Inflammatory macrophage treated with lipopolysaccharide for 1 hour (primary cell): ENCODE measurements around the gene ZNF532.
A peak's percentile ranks its signal among the peaks of the same experiment; 100 is the strongest.

Source experiments
- DNase-seq, 2 donors: peaks; one replicate each; pipeline ENCODE4 v3.0.0-alpha.2; 2020 to 2022

Gene ZNF532

DNA sequence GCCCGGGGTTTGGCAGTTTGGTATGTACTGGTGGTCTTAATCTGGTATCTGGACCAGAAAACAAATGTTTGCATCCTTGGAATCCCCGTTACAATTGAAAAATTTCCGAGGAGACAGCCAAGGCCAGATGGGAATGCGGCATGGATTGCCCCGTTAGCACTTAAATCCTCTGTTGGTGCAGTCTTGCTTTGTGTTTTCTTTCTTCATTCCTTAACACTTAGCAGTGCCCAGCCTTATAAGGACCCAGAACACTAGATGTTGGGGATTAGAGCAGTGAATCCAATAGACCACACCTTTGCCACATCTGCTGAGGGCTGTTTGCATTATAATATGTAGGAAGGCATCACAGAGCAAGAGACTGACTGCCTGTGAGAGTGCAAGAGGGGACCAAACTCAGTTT is 12.8 kb upstream of the ZNF532 start:
- no peak for DNase-seq

DNA sequence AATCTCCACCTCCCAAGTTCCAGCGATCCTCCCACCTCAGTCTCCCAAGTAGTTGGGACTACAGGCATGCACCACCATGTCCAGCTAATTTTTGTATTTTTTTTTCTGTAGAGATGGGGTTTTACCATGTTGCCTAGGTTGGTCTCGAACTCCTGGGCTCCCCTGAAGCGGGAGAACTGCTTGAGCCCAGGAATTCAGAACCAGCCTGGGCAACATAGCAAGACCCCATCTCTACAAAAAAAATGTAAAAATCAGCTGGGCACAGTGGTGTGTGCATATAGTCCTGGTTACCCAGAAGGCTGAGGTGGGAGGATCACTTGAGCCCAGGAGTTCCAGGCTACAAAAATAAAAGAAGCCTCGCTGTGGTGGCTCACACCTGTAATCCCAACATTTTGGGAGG is 12.0 kb upstream of the ZNF532 start:
- DNase-seq, result no peak

DNA sequence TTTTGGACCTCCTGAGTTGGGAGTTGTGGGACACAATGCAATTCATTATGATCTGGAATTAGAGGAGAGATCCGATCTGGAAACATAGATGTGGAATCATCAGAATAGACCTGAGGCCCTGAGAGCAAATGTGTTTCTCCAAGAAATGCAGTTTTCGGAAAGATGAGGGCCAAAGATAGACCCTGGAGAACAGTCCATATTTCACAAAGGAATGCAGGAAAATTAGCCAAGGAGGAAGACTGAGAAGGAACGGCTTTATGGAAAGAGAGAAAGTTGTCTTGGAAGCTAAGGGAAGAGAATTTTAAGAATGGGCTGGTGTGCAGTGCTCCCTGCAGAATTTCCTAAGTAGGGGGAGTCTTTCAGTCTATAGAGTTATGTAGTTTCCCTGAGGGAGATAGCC is 11.1 kb upstream of the ZNF532 start:
- no peak for DNase-seq

DNA sequence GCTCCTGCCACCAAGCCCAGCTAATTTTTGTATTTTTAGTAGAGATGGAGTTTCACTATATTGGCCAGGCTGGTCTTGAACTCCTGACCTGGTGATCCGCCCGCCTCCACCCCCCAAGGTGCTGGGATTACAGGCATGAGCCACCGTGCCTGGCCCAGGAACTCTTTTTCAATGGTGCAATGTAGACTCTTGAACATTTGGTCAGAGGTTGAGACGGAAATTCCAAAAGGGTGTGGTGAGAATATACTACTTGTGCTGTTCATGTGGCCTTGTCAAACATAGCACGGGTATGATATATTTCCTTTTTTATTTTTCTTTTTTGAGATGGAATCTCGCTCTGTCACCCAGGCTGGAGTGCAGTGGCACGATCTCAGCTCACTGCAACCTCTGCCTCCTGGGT is 9.2 kb upstream of the ZNF532 start:
- peak; percentile 47 to 55 for DNase-seq

DNA sequence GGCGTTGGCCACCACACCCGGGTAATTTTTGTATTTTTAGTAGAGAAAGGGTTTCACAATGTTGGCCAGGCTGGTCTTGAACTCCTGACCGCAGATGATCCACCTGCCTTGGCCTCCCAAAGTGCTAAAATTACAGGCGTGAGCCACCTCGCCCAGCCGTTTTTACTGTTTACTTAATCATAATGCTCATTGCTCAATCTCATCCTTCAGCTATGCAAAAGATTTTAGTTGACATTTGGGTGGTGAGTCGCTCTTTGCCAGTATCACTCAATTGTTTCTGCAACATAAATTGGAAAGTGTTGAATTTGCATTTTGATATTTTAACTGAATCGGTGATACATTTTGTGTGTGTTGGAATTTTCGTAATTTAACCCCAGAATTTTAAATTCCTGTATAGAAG is 7.8 kb upstream of the ZNF532 start:
- DNase-seq, result peak; percentile 49 to 55

DNA sequence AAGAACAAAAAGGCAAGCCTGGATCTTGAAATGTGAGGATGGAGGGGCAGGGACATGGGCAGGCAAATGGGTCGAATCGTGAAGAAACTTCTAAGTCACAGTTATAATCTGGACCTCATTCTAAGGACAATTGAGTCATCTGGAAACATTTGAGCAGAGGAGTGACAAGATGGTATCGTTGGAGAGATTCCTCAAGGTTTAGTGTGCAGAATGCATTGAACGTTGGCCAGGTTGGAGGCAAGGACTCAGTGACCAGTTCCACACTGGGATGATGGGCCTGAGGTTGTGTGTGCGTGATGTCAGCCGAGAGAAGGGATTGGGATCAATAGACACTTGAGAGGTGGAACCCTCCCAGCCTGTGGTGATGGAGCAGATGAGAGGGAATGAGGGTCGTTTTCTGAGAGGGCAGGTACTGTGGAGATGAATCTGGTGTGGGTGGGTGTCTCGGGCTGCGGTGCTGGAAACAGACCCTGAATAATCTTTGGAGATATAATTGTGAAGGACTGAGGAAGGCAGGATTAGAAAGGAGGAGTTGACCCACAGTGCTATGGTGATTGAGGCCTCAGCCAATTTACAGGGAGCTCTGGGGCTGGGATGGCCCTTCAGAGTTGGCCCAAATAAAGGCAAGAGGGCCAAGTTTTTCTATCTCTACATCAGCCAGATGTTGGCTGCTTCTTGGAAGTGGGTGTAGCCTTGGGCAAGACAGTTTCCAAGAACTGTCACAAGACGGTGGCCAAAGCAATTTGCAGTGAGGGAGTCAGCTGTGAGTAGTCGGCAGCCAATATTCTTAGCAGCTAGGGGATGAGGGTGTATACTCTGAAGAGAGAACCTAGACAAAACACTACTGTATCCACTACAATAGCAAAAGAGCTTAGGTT is 5.8 kb upstream of the ZNF532 start:
- peak; percentile 19 to 46 for DNase-seq

DNA sequence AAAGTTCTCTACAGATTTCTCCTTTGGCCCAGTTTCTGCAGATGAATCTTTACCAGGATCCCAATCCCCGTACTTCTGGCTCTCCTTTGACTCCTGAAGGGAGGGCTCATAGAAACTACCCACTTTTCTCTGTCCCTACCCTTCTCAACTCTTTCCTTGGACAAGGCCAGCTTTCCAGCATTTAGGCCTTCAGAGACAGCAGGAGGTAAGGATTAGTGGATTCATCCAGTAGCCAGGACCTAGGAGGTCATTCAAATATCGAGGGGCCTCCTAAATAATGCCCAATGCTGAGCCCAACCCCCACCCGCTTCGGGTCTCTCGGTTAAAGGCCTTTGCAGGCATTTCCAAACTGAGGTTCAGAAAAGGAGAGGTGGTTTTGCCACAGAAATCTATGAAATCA is 4.8 kb upstream of the ZNF532 start:
- DNase-seq, result no peak

DNA sequence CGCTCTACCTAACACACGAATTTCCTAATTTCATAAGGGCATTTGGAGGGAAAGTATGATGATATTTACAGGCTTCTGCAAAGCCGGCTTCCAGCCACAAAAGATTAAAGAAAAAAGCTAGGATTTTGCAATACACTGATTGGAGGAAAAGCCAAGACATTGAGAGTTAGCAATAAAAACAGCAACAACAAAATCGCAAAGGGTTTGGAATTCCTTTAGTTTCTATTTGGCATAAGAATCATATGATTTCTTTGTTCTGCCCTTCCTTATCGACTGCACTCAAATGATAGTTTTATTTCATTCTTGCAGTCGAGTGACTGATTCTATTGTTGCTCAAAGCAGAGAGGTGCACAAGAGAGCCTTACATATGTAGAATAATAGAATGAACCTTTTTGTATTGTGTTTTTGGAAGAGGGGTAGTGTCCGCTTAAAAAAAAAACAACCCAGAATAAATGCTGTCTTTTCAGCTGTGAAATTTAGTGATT is 3.9 kb upstream of the ZNF532 start:
- DNase-seq, result no peak

DNA sequence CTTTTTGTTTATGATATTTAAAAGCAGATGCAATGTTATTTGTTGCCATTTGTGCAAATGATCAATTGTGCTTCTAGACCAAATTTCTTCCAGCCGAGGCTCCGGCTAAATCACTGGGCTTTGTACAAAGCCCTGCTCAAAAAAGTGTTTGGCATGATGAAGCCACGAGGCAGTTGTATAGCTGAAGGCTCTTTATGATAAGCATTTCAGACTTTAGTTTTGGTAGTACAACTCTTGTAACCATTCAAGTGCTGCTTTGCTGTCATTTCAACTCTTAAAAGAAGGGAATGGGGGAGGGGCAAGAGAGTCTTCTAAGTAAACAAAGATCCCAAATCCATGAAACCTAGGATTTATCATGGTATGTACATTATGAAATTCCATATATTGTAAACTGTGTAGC is 3.3 kb upstream of the ZNF532 start:
- DNase-seq, result no peak

DNA sequence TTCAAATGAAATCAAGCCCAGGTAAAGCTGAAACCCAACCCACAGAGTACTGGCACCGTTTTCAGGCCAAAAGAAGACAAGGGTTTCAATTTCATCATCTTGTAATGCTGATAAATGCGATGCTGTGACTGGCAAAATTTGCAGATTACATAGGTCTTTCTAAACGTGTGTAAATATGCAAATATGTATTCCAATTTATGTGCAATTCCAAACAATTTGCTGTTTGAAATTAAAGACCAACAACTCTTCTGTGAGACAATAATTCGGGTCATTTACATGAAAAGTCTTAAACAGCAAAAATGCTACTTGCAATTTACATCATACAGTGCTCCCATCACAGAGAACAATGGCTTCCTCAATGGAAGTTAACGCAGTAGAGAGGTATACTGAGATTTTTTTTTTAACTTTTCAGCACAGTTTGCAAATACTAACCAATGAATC is 2.8 kb upstream of the ZNF532 start:
- DNase-seq, result no peak

DNA sequence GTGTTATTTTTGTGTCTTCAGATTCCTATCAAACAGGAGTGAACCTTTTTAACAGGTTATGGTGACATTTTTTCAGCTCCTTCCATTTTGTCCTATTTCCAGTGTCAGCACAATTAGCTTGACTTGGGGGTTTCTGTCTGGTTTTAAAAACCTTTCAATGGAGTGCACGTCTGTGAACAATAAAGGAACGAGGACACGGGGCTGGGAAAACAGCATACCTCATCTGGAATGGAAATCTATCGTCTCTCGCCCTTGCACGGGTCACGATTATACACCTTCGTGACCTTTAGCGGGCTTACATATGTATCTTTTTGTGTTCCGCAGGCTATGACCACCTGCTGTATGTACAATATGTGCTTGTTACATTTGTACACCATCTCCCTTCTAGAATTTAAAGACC is 2.3 kb upstream of the ZNF532 start:
- no peak for DNase-seq

DNA sequence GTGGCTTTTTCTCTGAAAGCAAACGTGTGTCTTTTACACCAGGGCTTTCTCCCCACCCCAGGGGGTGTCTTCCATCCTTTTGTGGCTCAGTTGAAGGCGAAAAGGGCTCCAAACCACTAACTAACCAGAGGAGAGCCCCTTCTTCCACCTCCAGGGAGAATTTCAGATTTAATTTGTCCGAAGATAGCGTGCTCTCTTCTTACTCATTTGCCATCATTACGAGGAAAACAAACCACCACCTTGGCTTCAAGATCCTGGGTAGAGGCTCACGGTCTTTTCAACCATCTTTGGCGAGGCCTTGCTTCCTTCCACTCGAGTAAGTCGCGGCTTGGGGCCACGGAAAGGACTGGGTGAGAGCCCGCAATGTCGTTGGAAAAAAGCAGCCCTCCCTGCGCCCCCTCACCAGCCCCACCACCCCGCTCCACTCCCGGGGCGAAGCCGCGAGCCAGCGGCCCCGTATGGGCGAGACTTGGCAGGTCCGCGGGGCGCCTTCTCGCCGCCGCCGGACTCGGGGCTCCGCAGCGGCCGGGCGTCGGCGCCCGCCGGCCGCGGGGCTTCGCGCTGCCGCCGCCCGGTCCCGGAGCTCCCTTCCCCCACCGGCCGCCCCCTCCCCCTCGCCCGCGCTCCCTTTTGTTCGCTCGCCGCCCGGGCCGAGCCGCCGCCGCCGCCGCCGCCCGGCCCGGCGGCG is 1.7 kb upstream of the ZNF532 start:
- no peak for DNase-seq

DNA sequence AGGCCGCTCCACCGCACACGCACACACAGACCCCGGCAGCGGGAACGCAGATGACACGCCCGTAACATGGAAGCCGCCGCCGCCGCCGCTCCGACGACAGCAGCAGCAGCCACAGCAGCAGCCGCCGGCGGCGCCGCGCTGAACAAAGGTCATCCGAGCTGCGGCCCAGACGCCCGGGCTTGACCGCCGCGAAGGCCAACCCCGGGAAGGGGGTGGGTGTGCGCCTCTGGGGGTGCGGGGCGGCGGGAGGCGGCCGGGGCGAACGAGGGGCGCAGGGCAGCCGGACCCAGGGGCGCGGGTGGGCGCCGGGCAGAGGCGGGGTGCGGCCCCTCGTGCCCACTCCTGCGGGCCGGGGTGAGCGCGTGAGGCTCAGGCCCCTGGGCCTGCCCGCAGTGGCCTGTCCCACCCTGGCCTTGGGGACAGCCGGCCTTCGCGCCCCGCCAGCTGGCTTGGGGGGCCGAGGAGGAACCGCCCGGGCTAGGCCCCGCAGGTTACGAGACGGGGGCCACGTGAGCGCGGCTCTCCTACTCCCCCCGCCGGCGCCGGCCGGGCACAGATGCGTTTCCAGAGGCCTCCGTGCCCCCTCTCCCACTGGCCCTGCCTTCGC is 1.0 kb upstream of the ZNF532 start:
- DNase-seq, result peak in 1 of 2 donors; percentile 26

DNA sequence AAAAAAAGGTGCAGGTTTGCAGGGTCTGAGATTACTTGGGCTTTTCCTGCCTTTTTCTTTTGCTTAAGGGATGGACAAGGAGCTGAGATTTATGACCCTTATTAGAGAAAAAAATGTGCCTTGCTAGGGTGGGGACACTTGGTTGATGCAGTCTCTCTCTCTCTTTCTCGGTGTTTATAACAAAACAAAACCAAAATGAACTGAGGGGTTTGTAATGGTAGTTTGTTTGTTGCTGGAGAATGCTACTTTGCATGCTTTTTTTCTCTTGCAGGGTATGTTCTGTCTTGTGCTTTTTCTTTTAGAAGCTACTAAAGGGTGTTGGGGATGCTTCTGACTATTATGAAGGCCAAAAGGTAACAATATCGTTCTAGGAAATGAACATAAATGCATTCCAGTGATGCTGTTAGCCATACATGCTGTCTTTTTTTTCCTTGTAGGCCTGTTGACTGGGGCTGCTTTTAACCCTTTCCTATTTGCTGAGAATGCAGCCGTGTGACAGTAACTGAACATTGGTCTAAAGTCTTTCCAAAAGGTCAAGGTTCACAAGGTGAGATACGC is 435 bp downstream of the ZNF532 start:
- DNase-seq, result no peak

DNA sequence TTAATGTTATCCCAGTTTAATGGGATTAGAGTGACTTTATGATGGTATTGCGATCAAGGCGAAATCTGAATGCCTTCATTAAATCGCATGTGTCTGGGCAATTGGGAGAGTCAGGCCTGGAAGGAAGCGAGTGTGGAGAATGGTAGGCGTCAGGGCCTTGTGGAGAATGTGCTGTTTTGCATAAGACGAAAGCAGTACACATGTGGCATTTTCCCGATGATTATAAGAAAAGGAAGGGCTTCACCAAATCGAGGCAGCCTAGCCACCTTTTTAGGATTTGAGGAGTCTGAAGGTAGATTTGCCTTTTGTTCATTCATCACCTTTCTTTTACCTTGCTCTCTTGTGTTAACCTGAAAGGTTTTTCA is 1.0 kb downstream of the ZNF532 start:
- no peak for DNase-seq

DNA sequence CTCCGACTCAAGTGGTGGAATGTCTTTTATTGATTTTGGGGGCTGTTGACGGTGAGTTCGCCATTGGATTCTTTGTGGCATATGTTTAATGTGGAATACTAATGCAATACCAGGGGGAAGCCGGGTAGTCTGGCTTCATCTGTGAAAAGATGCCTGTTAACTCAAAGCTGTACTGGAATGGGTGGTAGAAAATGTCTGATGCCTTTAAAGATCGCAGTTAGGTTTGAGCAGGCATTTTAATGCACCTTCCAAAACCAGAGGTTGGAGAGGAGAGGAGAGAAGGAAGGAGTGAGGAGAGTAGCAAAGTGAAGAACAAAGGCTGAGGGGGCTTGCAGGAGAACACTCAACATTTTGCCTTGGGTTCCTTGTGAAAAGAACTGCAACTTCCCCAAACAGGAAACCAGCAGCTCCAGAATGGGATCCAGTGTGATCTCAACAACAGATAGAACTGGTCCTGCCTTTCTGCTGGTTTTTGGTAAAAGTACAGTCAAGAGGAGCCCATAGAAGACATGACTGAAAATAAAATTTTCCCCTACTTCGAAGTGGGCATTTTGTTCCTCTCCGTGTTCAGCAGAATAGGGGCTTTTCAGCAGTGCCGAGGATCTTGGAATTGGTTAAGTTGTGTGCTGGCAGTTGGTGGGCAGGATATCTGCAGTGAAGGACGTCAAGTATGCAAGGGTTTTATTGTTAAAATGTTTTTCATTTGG is 1.5 kb downstream of the ZNF532 start:
- no peak for DNase-seq

DNA sequence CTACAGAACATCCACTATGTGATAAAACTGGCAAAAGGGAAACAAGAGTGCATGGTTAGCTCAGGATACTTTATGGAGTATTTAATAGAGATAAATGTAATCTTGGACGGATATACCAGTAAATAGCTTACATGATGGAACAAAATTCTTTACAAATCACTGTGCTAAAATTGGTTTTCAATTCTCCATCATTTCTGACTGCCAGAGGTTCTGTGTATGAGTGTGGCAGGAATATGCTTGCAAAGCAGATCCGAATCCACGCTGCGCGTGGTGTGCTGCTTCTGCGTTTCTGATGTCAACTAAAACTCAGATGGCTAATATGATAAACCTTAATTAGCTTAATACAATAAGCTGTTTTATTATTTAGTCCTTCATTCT is 2.1 kb downstream of the ZNF532 start:
- DNase-seq, result no peak

DNA sequence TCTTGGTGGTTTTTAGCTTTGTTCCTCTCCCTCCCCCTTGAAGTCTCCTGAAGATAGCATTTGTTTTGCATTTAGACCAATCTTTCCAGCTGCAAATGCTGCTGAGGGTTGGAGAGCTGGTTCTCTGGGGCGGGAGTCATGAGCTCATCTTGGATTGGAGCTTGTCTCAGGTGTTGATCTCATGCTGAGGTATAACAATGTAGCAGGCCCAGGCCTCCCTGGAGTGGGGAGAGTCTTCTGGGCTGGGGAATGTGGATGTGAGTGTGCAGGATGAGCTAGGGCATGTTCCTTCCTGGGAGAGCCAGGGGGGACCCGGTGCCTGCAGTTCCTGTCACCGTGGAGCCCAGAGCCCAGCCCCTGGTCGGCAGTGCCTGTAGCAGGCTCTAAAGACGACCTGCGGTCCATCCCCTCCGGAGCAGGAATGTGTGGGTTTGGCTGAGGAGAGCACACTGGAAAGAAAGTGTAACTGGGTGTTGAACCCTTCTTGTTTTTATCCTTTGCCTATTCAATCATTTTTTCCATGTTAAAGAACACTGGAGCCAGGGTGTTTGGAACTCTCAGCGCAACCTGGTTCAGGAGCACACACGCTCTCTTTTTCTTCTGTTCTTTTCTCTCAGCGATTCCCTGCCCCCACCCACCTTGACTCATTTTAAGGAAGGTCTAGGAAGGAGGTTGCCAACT is 2.7 kb downstream of the ZNF532 start:
- DNase-seq, result no peak

DNA sequence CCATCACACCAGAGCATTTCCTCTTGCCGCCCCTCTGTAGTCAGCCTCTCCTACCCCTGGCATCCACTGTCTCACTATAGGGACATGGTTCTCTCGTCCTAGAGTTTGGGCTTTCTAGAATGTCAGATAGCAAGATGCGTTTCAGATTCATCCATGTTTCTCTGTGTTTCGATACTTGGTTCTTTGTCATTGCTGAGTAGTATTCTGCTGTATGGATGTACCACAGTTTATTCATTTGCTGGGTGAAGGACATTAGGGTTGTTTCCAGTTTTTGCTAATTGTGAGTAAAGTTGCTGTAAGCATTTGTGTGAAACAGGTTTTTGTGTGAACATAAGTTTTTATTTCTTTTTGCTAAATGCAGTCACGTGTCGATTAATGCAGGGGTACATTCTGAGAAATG is 3.8 kb downstream of the ZNF532 start:
- DNase-seq, result no peak

DNA sequence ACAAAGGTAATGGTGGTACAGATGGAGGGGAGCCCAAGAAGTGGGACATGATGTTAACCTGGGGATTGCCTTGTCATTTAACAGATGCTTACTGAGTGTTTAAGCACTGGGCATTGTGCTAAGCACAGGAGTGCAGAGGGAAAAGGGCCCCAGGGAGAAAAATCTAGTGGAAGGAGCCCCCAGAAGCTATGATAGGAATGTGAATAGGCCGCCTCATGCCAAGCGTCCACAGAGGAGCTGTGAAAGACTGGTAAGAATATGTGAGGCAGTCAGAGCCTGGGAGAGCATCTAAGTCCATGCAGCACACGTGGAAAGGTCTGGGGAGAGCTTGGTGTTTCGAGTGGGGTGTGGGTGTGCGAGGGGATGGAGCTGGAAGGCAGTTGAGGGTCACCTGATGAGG is 5.5 kb downstream of the ZNF532 start:
- no peak for DNase-seq

DNA sequence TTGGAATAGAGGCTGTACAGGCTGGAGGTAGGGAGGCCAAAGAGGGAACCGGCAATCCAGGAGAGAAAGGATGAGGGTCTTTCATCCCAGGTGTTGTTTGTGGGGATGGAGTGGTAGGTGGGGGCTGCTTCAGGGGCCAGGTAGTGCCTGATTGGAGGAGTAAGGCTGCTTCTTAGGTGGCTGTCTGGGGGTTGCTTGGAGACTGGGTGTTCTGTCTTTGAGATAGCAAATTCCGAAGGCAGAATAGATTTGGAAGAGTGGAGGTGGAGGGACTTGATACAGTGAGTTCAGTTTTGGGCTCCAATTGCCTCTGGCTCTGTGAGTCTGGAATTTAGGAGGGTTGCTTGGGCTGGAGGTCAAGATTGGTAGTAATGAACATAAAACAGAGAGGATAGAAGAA is 5.9 kb downstream of the ZNF532 start:
- DNase-seq, result no peak
